ENCODE results near the gene MRPL14. TPM values are rescaled to one million over a fixed set of nuclear protein-coding genes. Genes with fewer than 3 reads are reported as not detected.

Gene MRPL14
- total and polyA plus RNA-seq, 4 donors, result 34.6 to 118 (median 40.9) TPM

DNA sequence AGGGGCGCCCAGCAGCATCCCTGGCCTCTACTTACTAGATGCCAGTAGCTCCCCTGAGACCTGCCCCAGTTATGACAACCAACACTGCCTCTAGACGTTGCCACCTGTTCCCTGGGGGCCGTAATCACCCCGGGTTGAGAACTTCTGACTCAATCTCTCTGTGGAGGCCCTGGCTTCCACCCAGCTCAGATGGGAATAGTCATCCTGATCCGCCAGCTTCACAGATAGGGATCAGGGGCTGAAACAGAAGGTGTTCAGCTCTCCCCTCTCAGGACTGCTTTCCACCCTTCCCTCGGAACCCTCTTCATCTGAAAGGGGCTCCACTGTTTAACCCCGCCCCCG, 34.7 kb upstream of the MRPL14 start:
- no peaks in the 10 kb centered on the region for H3K27me3 ChIP-seq (ENCODE audit: control insufficient read depth in 4 of 4, insufficient read depth in 4 of 4, low read length in 3 of 4)
- no peak for TF ChIP-seq YY1 (IDR thresholded peaks at IDR 0.05)
- TF ChIP-seq HNF4G (IDR thresholded peaks at IDR 0.05), result no peak
- no peak for TF ChIP-seq RAD21 (IDR thresholded peaks at IDR 0.05)
- no peak for TF ChIP-seq MAX (IDR thresholded peaks at IDR 0.05)
- no peak for TF ChIP-seq CTCF (IDR thresholded peaks at IDR 0.05; ENCODE audit: low read depth, low read length, missing input control)
- no peak for TF ChIP-seq EGR1 (IDR thresholded peaks at IDR 0.05; ENCODE audit: low read depth in 2 of 2)
- no peak for TF ChIP-seq ATF3 (IDR thresholded peaks at IDR 0.05)
- TF ChIP-seq HNF4A (conservative IDR thresholded peaks at IDR 0.05), result no peak
- TF ChIP-seq, protein P1, sequence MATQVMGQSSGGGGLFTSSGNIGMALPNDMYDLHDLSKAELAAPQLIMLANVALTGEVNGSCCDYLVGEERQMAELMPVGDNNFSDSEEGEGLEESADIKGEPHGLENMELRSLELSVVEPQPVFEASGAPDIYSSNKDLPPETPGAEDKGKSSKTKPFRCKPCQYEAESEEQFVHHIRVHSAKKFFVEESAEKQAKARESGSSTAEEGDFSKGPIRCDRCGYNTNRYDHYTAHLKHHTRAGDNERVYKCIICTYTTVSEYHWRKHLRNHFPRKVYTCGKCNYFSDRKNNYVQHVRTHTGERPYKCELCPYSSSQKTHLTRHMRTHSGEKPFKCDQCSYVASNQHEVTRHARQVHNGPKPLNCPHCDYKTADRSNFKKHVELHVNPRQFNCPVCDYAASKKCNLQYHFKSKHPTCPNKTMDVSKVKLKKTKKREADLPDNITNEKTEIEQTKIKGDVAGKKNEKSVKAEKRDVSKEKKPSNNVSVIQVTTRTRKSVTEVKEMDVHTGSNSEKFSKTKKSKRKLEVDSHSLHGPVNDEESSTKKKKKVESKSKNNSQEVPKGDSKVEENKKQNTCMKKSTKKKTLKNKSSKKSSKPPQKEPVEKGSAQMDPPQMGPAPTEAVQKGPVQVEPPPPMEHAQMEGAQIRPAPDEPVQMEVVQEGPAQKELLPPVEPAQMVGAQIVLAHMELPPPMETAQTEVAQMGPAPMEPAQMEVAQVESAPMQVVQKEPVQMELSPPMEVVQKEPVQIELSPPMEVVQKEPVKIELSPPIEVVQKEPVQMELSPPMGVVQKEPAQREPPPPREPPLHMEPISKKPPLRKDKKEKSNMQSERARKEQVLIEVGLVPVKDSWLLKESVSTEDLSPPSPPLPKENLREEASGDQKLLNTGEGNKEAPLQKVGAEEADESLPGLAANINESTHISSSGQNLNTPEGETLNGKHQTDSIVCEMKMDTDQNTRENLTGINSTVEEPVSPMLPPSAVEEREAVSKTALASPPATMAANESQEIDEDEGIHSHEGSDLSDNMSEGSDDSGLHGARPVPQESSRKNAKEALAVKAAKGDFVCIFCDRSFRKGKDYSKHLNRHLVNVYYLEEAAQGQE (IDR thresholded peaks at IDR 0.05), result no peak
- TF ChIP-seq JUND (IDR thresholded peaks at IDR 0.05), result no peak
- TF ChIP-seq GABPA (IDR thresholded peaks at IDR 0.05 in 1 of 2, conservative IDR thresholded peaks at IDR 0.05 in 1 of 2), result no peak
- no peak for TF ChIP-seq ZBTB33 (IDR thresholded peaks at IDR 0.05)
- no peak for TF ChIP-seq RXRA (IDR thresholded peaks at IDR 0.05)
- no peak for TF ChIP-seq FOXA2 (IDR thresholded peaks at IDR 0.05)
- no peak for TF ChIP-seq SP1 (IDR thresholded peaks at IDR 0.05)
- H3K9ac ChIP-seq (ENCODE audit: low read depth in 1 of 2, low read length in 2 of 2), result no peak overlapping the region
- H3K36me3 ChIP-seq (ENCODE audit: control insufficient read depth in 4 of 4, insufficient read depth in 3 of 4, low read depth in 1 of 4, low read length in 3 of 4), result no peaks in the 10 kb centered on the region
- H3K4me1 ChIP-seq (ENCODE audit: control insufficient read depth in 4 of 4, insufficient read depth in 4 of 4, low read length in 3 of 4), result no peaks in the 10 kb centered on the region
- H3K27ac ChIP-seq (ENCODE audit: low read depth in 1 of 2, low read length in 2 of 2), result no peak overlapping the region
- peak; percentile 29 for DNase-seq (ENCODE audit: low spot score)
- WGBS, result 83% methylated on average over 8 of the region's 8 CpGs
- no peaks in the 10 kb centered on the region for H3K9me3 ChIP-seq (ENCODE audit: control insufficient read depth in 4 of 4, low read length in 3 of 4)
- H3K4me3 ChIP-seq (ENCODE audit: low read depth in 1 of 3, low read length in 3 of 3), result no peak overlapping the region

GRCh38 chr6:44158770-44159228, 31.5 kb upstream of the MRPL14 start, which contains the start of gene CAPN11:
Gene CAPN11, plus strand, starts transcription at chr6:44158820. Its CDS starts 29 bp downstream, at chr6:44158849.
- no peak within 1 kb of the TSS for H3K27ac ChIP-seq (ENCODE audit: low read depth in 1 of 2, low read length in 2 of 2)
- TF ChIP-seq, protein P1 (IDR thresholded peaks at IDR 0.05), result no peak
- TF ChIP-seq CTCF (IDR thresholded peaks at IDR 0.05; ENCODE audit: low read depth, low read length, missing input control) (no peak), RAD21 (IDR thresholded peaks at IDR 0.05) (no peak), FOXA1 (IDR thresholded peaks at IDR 0.05) (no peak), TAF1 (conservative IDR thresholded peaks at IDR 0.05) (no peak), YY1 (IDR thresholded peaks at IDR 0.05) (no peak), MAX (IDR thresholded peaks at IDR 0.05) (no peak), FOXA2 (IDR thresholded peaks at IDR 0.05) (no peak)

More at GRCh38 chr6:44158770-44159228, 31.5 kb upstream of the MRPL14 start, which contains the start of gene CAPN11:
- Histone ChIP-seq H3K27me3 (ENCODE audit: control insufficient read depth in 4 of 4, insufficient read depth in 4 of 4, low read length in 3 of 4) (no peaks in the 10 kb centered on the region), H3K4me1 (ENCODE audit: control insufficient read depth in 4 of 4, insufficient read depth in 4 of 4, low read length in 3 of 4) (peaks cover 0 to 3% (median 0%) of the 10 kb centered on the region in 4 donors), H3K9ac (ENCODE audit: low read depth in 1 of 2, low read length in 2 of 2) (no peak within 1 kb of the TSS), H3K4me3 (ENCODE audit: low read depth in 1 of 3, low read length in 3 of 3) (no peak within 1 kb of the TSS), H3K9me3 (ENCODE audit: control insufficient read depth in 4 of 4, low read length in 3 of 4) (no peaks in the 10 kb centered on the region), H3K36me3 (ENCODE audit: control insufficient read depth in 4 of 4, insufficient read depth in 3 of 4, low read depth in 1 of 4, low read length in 3 of 4) (no peaks in the 10 kb centered on the region)
- 94% methylated on average over 5 of the region's 5 CpGs for WGBS
- no peak for DNase-seq (ENCODE audit: low spot score)

All from liver (tissue), 9 donors.